Neural progenitor cell (in vitro differentiated cells): ENCODE results near the gene ADGRV1.

Source experiments
- CTCF ChIP-seq: fragments of 200-600 bp; sonication (generic); IDR thresholded peaks from 2 replicates; pipeline ENCODE4 v1.5.1; 2017; ENCODE audit warnings: antibody characterized with exemption, mild to moderate bottlenecking
- EZH2 ChIP-seq: fragments of 200-600 bp; sonication (generic); IDR thresholded peaks from 2 replicates; pipeline ENCODE4 v1.6.1; 2017; ENCODE audit warnings: antibody characterized with exemption, mild to moderate bottlenecking, moderate library complexity

- no peak for TF ChIP-seq CTCF
- no peak for TF ChIP-seq EZH2
Observed at GRCh38 chr5:90528601-90529193, 29.9 kb upstream of the ADGRV1 start.
